BE2C (cell line): ENCODE measurements around the gene GBA3.

ENCODE experiments used
- DNase-seq: peaks from one replicate; pipeline ENCODE4 v3.0.0-alpha.2; 2020
- H3K27me3 ChIP-seq: fragments of 250-450 bp; sonication (Bioruptor Pico); 2 replicates; pipeline ENCODE4 v1.5.1; 2020; ENCODE audit warnings: mild to moderate bottlenecking
- H3K36me3 ChIP-seq: fragments of 250-450 bp; sonication (Bioruptor Pico); 2 replicates; pipeline ENCODE4 v1.5.1; 2020; ENCODE audit warnings: mild to moderate bottlenecking
- H3K4me1 ChIP-seq: fragments of 250-450 bp; sonication (Bioruptor Pico); 2 replicates; pipeline ENCODE4 v1.5.1; 2020
- H3K4me3 ChIP-seq: 2 replicates; pipeline ENCODE4 v1.5.1; 2011; ENCODE audit warnings: low read depth, low read length
- H3K9me3 ChIP-seq: fragments of 250-450 bp; sonication (Bioruptor Pico); 2 replicates; pipeline ENCODE4 v1.5.1; 2020
- TF ChIP-seq, protein P1 (sequence below): IDR thresholded peaks from 2 replicates; pipeline ENCODE4 v1.5.1; 2012; ENCODE audit warnings: mild to moderate bottlenecking, low read depth, low read length

The GBA3 gene

DNA sequence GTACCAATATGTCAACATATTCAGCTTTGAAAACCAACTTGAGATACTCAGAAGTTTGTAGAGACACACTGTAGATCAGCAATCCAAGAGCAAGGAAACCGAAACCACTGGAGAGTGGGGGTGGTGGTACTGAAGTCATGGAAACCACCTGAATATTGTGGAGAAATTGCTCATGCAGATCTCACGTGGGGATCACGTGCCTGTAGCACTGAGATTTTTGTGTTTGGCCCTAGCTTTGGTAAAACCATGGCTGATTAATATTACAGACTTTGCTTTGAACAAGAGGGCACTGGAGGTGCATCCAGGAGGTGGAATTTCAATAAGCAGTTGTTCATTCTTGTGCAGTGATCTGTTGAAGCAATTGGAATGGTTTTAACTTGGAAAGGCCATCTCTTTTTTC lies 47.2 kb downstream of the GBA3 start:
- DNase-seq, result no peak
- H3K4me1 ChIP-seq, result no peaks in the 10 kb centered on the region
- H3K27me3 ChIP-seq, result no peaks in the 10 kb centered on the region
- TF ChIP-seq, protein P1, sequence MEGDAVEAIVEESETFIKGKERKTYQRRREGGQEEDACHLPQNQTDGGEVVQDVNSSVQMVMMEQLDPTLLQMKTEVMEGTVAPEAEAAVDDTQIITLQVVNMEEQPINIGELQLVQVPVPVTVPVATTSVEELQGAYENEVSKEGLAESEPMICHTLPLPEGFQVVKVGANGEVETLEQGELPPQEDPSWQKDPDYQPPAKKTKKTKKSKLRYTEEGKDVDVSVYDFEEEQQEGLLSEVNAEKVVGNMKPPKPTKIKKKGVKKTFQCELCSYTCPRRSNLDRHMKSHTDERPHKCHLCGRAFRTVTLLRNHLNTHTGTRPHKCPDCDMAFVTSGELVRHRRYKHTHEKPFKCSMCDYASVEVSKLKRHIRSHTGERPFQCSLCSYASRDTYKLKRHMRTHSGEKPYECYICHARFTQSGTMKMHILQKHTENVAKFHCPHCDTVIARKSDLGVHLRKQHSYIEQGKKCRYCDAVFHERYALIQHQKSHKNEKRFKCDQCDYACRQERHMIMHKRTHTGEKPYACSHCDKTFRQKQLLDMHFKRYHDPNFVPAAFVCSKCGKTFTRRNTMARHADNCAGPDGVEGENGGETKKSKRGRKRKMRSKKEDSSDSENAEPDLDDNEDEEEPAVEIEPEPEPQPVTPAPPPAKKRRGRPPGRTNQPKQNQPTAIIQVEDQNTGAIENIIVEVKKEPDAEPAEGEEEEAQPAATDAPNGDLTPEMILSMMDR, result no peak
- no peaks in the 10 kb centered on the region for H3K36me3 ChIP-seq
- H3K4me3 ChIP-seq, result no peak overlapping the region
- no peaks in the 10 kb centered on the region for H3K9me3 ChIP-seq

DNA sequence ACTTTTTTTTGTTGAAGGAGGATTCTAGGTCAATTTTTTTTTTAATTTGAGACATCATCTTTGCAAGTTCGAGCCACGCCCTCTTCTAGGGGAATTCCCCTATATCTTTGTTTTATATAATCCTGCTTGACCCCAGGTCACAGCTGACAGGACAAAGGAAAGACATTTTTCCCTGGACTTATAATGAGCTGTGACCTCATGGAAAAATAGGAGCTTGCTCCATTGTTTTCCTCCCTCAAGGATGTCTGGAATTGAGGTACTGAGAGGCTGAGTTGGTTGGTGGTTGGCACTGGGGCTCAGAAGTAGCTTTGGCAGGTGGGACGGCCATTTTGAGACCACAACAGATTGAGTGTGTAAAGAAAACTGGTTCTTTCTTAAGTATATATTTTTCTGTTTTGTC lies 49.0 kb downstream of the GBA3 start:
- no peak for DNase-seq
- TF ChIP-seq, protein P1, result no peak
- Histone ChIP-seq H3K4me3 (no peak overlapping the region), H3K27me3 (no peaks in the 10 kb centered on the region), H3K9me3 (no peaks in the 10 kb centered on the region), H3K36me3 (no peaks in the 10 kb centered on the region), H3K4me1 (no peaks in the 10 kb centered on the region)

DNA sequence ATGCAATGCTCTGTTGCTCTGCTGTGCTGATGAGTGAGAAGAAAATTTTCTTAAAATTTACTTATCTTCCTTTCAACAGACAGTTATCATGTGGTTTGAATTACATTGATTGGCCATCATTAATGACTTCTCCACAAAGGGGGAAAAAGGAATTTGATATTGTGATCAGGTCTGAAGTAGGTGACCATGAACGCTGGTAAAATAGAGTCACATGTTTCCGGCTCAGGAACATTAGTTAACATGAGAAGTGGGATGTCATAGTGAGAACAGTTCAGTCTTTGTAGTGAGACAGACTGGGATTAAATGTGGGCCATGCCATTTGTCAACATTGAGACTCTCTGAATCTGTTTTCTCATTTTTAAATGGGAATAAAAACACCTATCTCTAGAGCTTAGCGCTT lies 50.6 kb downstream of the GBA3 start:
- Histone ChIP-seq H3K9me3 (no peaks in the 10 kb centered on the region), H3K27me3 (no peaks in the 10 kb centered on the region), H3K4me3 (no peak overlapping the region)

DNA sequence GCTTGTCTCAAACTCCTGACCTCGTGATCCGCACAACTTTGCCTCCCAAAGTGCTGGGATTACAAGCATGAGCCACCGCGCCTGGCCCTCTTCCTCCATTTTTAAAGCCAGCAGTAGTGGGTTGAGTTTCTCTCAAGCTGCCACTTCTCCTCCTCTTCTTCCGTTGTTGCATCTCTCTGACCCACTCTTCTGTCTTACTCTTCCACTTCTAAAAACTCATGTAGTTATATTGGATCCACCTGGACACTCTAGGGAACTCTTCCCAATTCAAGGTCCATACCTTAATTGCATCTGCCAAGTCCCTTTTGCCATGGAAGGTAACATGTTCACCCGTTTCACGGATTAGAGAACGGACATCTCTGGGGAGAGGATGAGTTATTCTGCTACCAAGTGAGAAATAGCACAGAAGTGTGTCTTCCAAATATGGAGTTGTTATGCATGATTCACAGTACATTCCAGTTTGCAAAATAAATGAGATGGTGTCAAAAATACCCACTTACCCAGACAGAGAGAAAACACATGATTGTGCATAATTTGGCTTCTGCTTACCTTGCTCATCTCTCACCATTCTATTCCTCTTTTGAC lies 51.8 kb downstream of the GBA3 start:
- DNase-seq, result no peak
- Histone ChIP-seq H3K27me3 (no peaks in the 10 kb centered on the region), H3K36me3 (no peaks in the 10 kb centered on the region), H3K4me3 (no peak overlapping the region), H3K9me3 (no peaks in the 10 kb centered on the region), H3K4me1 (no peaks in the 10 kb centered on the region)
- TF ChIP-seq, protein P1, result no peak

More for the DNA sequence above, 50.6 kb downstream of the GBA3 start:
- H3K4me1 ChIP-seq, result no peaks in the 10 kb centered on the region
- H3K36me3 ChIP-seq, result no peaks in the 10 kb centered on the region
- TF ChIP-seq, protein P1, result no peak
- no peak for DNase-seq

DNA sequence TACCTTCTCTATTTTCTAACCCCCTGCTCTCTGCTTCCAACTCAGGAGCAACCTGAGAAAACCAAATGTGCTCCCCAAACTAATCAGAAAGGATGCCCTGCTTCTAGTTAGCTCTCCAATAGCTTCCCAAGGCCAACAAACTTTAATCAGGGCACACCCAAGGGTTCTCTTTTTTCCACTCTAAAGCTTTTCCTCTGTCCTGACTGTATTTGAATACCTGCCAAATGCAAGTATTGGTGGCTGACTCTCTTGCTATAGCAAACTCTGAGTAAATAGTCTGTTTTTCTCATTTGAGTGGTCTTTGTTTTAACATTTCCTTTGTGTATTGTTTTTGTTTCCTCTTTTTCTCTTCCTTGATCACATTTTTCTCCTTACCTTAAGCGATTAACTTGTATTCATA lies 52.5 kb downstream of the GBA3 start:
- Histone ChIP-seq H3K9me3 (no peaks in the 10 kb centered on the region), H3K4me3 (no peak overlapping the region), H3K4me1 (no peaks in the 10 kb centered on the region), H3K36me3 (no peaks in the 10 kb centered on the region), H3K27me3 (no peaks in the 10 kb centered on the region)
- TF ChIP-seq, protein P1, result no peak
- no peak for DNase-seq

DNA sequence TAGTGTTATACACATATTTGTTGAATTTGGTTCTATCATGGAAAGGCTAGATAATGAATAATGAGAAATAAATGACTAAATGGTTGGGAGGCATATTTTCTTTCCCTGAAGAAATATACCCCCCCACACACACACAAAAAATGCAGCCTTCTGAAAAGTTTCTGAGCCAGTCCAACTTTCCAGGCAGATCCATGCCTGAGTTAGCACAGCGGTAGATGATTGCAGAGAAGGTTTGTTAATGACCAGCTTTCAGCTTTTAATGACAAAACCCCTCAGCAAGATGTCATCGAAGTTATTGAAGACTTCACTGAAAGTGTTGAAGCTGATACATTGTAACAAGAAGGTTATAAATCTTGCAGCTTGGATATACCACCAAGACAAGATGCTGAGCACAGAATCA lies 61.4 kb downstream of the GBA3 start:
- H3K4me1 ChIP-seq, result no peaks in the 10 kb centered on the region
- no peak overlapping the region for H3K4me3 ChIP-seq
- no peaks in the 10 kb centered on the region for H3K27me3 ChIP-seq
- no peaks in the 10 kb centered on the region for H3K9me3 ChIP-seq
- no peak for DNase-seq
- no peaks in the 10 kb centered on the region for H3K36me3 ChIP-seq
- TF ChIP-seq, protein P1, result no peak
